ENCODE data around the gene ZNF692. TPM values are rescaled to one million over a fixed set of nuclear protein-coding genes. Genes with fewer than 3 reads are reported as not detected.

ZNF692 gene
- total and polyA plus RNA-seq, 2 of the 13 experiments (the other 11 are each of a cell fraction or from before 2014, with no cell fraction given), result 27.3 to 45.8 TPM

- TF ChIP-seq, protein P1, sequence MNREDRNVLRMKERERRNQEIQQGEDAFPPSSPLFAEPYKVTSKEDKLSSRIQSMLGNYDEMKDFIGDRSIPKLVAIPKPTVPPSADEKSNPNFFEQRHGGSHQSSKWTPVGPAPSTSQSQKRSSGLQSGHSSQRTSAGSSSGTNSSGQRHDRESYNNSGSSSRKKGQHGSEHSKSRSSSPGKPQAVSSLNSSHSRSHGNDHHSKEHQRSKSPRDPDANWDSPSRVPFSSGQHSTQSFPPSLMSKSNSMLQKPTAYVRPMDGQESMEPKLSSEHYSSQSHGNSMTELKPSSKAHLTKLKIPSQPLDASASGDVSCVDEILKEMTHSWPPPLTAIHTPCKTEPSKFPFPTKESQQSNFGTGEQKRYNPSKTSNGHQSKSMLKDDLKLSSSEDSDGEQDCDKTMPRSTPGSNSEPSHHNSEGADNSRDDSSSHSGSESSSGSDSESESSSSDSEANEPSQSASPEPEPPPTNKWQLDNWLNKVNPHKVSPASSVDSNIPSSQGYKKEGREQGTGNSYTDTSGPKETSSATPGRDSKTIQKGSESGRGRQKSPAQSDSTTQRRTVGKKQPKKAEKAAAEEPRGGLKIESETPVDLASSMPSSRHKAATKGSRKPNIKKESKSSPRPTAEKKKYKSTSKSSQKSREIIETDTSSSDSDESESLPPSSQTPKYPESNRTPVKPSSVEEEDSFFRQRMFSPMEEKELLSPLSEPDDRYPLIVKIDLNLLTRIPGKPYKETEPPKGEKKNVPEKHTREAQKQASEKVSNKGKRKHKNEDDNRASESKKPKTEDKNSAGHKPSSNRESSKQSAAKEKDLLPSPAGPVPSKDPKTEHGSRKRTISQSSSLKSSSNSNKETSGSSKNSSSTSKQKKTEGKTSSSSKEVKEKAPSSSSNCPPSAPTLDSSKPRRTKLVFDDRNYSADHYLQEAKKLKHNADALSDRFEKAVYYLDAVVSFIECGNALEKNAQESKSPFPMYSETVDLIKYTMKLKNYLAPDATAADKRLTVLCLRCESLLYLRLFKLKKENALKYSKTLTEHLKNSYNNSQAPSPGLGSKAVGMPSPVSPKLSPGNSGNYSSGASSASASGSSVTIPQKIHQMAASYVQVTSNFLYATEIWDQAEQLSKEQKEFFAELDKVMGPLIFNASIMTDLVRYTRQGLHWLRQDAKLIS (CRISPR knock-in tag; IDR thresholded peaks at IDR 0.05), result no peak
- TF ChIP-seq ZNF234 (CRISPR knock-in tag; conservative IDR thresholded peaks at IDR 0.05) (no peak), REST (IDR thresholded peaks at IDR 0.05; ENCODE audit: borderline replicate concordance in 1 of 2, low read depth in 1 of 2, low read length in 2 of 2) (peak in 1 of 2 experiments; percentile 44; a peak in 1 of 4 replicates), NAIF1 (CRISPR knock-in tag; IDR thresholded peaks at IDR 0.05; ENCODE audit: borderline replicate concordance) (no peak), NR2F6 (IDR thresholded peaks at IDR 0.05) (no peak), NR2F6 (CRISPR knock-in tag; IDR thresholded peaks at IDR 0.05) (no peak), ZNF543 (CRISPR knock-in tag; IDR thresholded peaks at IDR 0.05) (no peak; the same call in 1 of the 2 replicates), ZNF282 (IDR thresholded peaks at IDR 0.05; ENCODE audit: partially characterized antibody) (no peak), BCL3 (CRISPR knock-in tag; IDR thresholded peaks at IDR 0.05) (no peak), FOXP1 (IDR thresholded peaks at IDR 0.05) (no peak), FOXP1 (CRISPR knock-in tag; IDR thresholded peaks at IDR 0.05) (no peak), GABPA (IDR thresholded peaks at IDR 0.05; ENCODE audit: low read depth, low read length) (no peak), GABPA (CRISPR knock-in tag; IDR thresholded peaks at IDR 0.05; ENCODE audit: low read depth) (peak; percentile 72), ZKSCAN1 (IDR thresholded peaks at IDR 0.05; ENCODE audit: low read length) (no peak), ZFP36L2 (CRISPR knock-in tag; IDR thresholded peaks at IDR 0.05) (no peak), MAF1 (CRISPR knock-in tag; IDR thresholded peaks at IDR 0.05; ENCODE audit: borderline replicate concordance) (no peak), SNAI1 (CRISPR knock-in tag; IDR thresholded peaks at IDR 0.05; ENCODE audit: borderline replicate concordance) (no peak), BRCA1 (CRISPR knock-in tag; IDR thresholded peaks at IDR 0.05) (peak; percentile 89; the same call in 1 of the 2 replicates), KMT2B (CRISPR knock-in tag; IDR thresholded peaks at IDR 0.05) (no peak; the same call in none of the 2 replicates), REPIN1 (CRISPR knock-in tag; IDR thresholded peaks at IDR 0.05; ENCODE audit: borderline replicate concordance, low read depth) (peak; percentile 81; the same call in 1 of the 2 replicates)
- TF ChIP-seq, protein P2, sequence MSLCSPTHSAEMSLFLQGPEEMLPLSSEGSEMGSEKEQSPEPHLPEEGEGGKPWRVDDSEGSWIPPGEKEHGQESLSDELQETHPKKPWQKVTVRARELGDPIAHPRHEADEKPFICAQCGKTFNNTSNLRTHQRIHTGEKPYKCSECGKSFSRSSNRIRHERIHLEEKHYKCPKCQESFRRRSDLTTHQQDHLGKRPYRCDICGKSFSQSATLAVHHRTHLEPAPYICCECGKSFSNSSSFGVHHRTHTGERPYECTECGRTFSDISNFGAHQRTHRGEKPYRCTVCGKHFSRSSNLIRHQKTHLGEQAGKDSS (CRISPR knock-in tag; IDR thresholded peaks at IDR 0.05; ENCODE audit: borderline replicate concordance, low read depth), result no peak; the same call in 1 of the 2 replicates
These were observed at the start of gene ZNF692 (continued) for GRCh38 chr1:248858891-248859889.

Data from HepG2 (cell line).